SK-N-SH (cell line): ENCODE results near the gene CHD6. TPM values are rescaled to one million over a fixed set of nuclear protein-coding genes. Genes with fewer than 3 reads are reported as not detected.

Experiments used
- CTCF ChIA-PET: fragments of 300-600, 350-600 bp; formaldehyde crosslinking; extraction: SDS; loops from one replicate; lab custom pipeline; 2021; lab: Yijun Ruan, JAX
- POLR2A ChIA-PET: fragments of 350-600 bp; sonication (Branson Sonifier 250); formaldehyde crosslinking; extraction: SDS; loops from one replicate; lab custom pipeline; 2020; ENCODE audit warnings: antibody characterized with exemption, inconsistent platforms; lab: Yijun Ruan, JAX
- DNase-seq: peaks from one replicate; pipeline ENCODE4 v3.0.0; 2012
- H2AFZ ChIP-seq: fragments of 200-600 bp; sonication (generic); 2 replicates; pipeline ENCODE4 v1.8.1; 2016; ENCODE audit warnings: antibody characterized with exemption, mild to moderate bottlenecking, low read depth
- H3F3A ChIP-seq: fragments of 200-600 bp; sonication (generic); replicated peaks from 2 replicates; pipeline ENCODE3; 2016; ENCODE audit warnings: antibody characterized with exemption, mild to moderate bottlenecking; ENCODE audit not compliant: insufficient read depth
- H3K27ac ChIP-seq, 2 experiments: fragments of 200-500 bp in 1 of 2; fragments of 200-600 bp in 1 of 2; sonication (Bioruptor generic) in 1 of 2; sonication (generic), shearing (Covaris generic) in 1 of 2; 2 replicates each; pipeline versions ENCODE4 v1.5.1 to v1.6.1; 2014 to 2016; ENCODE audit warnings: low read depth in 2 of 2, inconsistent platforms in 1 of 2, low read length in 1 of 2, mild to moderate bottlenecking in 1 of 2, mixed read lengths in 1 of 2
- H3K27me3 ChIP-seq: fragments of 200-600 bp; sonication (generic), shearing (Covaris generic); 2 replicates; pipeline ENCODE4 v1.6.1; 2016; ENCODE audit warnings: mixed run types; ENCODE audit not compliant: insufficient read depth
- H3K36me3 ChIP-seq, 2 experiments: fragments of 200-500 bp in 1 of 2; fragments of 200-600 bp in 1 of 2; sonication (Bioruptor generic) in 1 of 2; sonication (generic) in 1 of 2; replicated peaks in 1 of 2; 2 replicates each; pipeline versions ENCODE3 to v1.5.1; 2014 to 2016; ENCODE audit warnings: low read length in 1 of 2, mild to moderate bottlenecking in 1 of 2; ENCODE audit not compliant: insufficient read depth in 2 of 2, control insufficient read depth in 1 of 2
- H3K4me1 ChIP-seq, 2 experiments: fragments of 200-500 bp in 1 of 2; fragments of 200-600 bp in 1 of 2; sonication (Bioruptor generic) in 1 of 2; sonication (generic), shearing (Covaris generic) in 1 of 2; 2 replicates each; pipeline versions ENCODE4 v1.5.1 to v1.6.1; 2014 to 2016; ENCODE audit warnings: low read depth in 1 of 2, low read length in 1 of 2, mixed run types in 1 of 2; ENCODE audit not compliant: insufficient read depth in 2 of 2, control insufficient read depth in 1 of 2
- H3K4me2 ChIP-seq: fragments of 200-600 bp; sonication (generic), shearing (Covaris generic); 2 replicates; pipeline ENCODE4 v1.6.1; 2017; ENCODE audit warnings: mixed run types
- H3K4me3 ChIP-seq, 2 experiments: fragments of 200-500 bp in 1 of 2; fragments of 200-600 bp in 1 of 2; sonication (Bioruptor generic) in 1 of 2; sonication (generic), shearing (Covaris generic) in 1 of 2; 2 replicates each; pipeline versions ENCODE4 v1.5.1 to v1.8.1; 2014 to 2016; ENCODE audit warnings: low read depth in 2 of 2, inconsistent platforms in 1 of 2, low read length in 1 of 2, mild to moderate bottlenecking in 1 of 2, mixed read lengths in 1 of 2, moderate library complexity in 1 of 2
- H3K79me2 ChIP-seq: fragments of 200-600 bp; sonication (generic); 2 replicates; pipeline ENCODE4 v1.8.1; 2017; ENCODE audit warnings: mild to moderate bottlenecking; ENCODE audit not compliant: insufficient read depth
- H3K9ac ChIP-seq: fragments of 200-600 bp; sonication (generic); 2 replicates; pipeline ENCODE4 v1.6.1; 2017; ENCODE audit warnings: mixed run types
- H3K9me2 ChIP-seq: fragments of 200-600 bp; sonication (generic); 2 replicates; pipeline ENCODE4 v1.6.1; 2017; ENCODE audit warnings: mixed run types
- H3K9me3 ChIP-seq: fragments of 200-600 bp; sonication (generic); 2 replicates; pipeline ENCODE4 v1.6.1; 2017; ENCODE audit warnings: mixed run types, mild to moderate bottlenecking, moderate library complexity
- H4K20me1 ChIP-seq: fragments of 200-600 bp; sonication (generic); 2 replicates; pipeline ENCODE4 v1.6.1; 2017; ENCODE audit warnings: mild to moderate bottlenecking, mixed run types; ENCODE audit not compliant: insufficient read depth
- CHD2 ChIP-seq: fragments of 150-350 bp; IDR thresholded peaks from 2 replicates; pipeline ENCODE4 v1.6.1; 2018; ENCODE audit warnings: low read length; ENCODE audit not compliant: partially characterized antibody
- EZH2phosphoT487 ChIP-seq: fragments of 200-600 bp; sonication (generic); IDR thresholded peaks from 2 replicates; pipeline ENCODE4 v1.6.1; 2017; ENCODE audit warnings: low read depth, mixed run types, mild to moderate bottlenecking, antibody characterized with exemption, moderate library complexity, borderline replicate concordance
- FOSL2 ChIP-seq: IDR thresholded peaks from 2 replicates; pipeline ENCODE4 v1.4.0; 2012; ENCODE audit warnings: low read depth, mild to moderate bottlenecking, moderate library complexity, borderline replicate concordance
- FOXJ3 ChIP-seq: sonication (generic); formaldehyde crosslinking; IDR thresholded peaks from 2 replicates; pipeline ENCODE4 v1.5.1; 2020; ENCODE audit warnings: mild to moderate bottlenecking, missing genetic modification reagents
- FOXM1 ChIP-seq: IDR thresholded peaks from 2 replicates; pipeline ENCODE4 v1.4.0; 2012; ENCODE audit warnings: low read depth, mild to moderate bottlenecking
- MEF2A ChIP-seq: IDR thresholded peaks from 2 replicates; pipeline ENCODE4 v1.4.0; 2012; ENCODE audit warnings: low read depth, borderline replicate concordance
- NFIC ChIP-seq: IDR thresholded peaks from 2 replicates; pipeline ENCODE4 v1.4.0; 2012; ENCODE audit warnings: borderline replicate concordance
- RAD21 ChIP-seq: IDR thresholded peaks from 2 replicates; pipeline ENCODE4 v1.6.1; 2012; ENCODE audit warnings: mild to moderate bottlenecking, low read length
- RCOR1 ChIP-seq: fragments of 150-350 bp; IDR thresholded peaks from 2 replicates; pipeline ENCODE4 v1.6.1; 2017; ENCODE audit warnings: antibody characterized with exemption, low read length
- RFX5 ChIP-seq: IDR thresholded peaks from 2 replicates; pipeline ENCODE4 v1.6.1; 2012; ENCODE audit warnings: mild to moderate bottlenecking, improper control_type of control experiment, low read length
- SIN3A ChIP-seq: IDR thresholded peaks from 2 replicates; pipeline ENCODE4 v1.6.1; 2012; ENCODE audit warnings: low read depth, mild to moderate bottlenecking, low read length, moderate library complexity, borderline replicate concordance
- SMC3 ChIP-seq: IDR thresholded peaks from 2 replicates; pipeline ENCODE4 v1.6.1; 2012; ENCODE audit warnings: low read depth, low read length, improper control_type of control experiment
- TCF12 ChIP-seq: IDR thresholded peaks from 2 replicates; pipeline ENCODE4 v1.4.0; 2012
- YY1 ChIP-seq: IDR thresholded peaks from 2 replicates; pipeline ENCODE4 v1.4.0; 2012; ENCODE audit warnings: low read depth, mild to moderate bottlenecking
- WGBS: methylation state at CpG from one replicate; pipeline ENCODE4 v1.1.6; 2017; ENCODE audit warnings: low lambda C conversion rate; 5-methylcytosine and 5-hydroxymethylcytosine counted together
- polyA plus RNA-seq, 3 experiments: library from polyadenylated mRNA; depleted of rRNA; stranded (reverse); fragments of >200 nt; gene quantifications; 2 replicates each; pipeline ENCODE4 v1.2.3, GENCODE V29; 2012
- TF ChIP-seq, protein P1 (sequence below): IDR thresholded peaks from 2 replicates; pipeline ENCODE4 v1.4.0; 2012; ENCODE audit warnings: low read depth, borderline replicate concordance
- TF ChIP-seq, protein P2 (sequence below): IDR thresholded peaks from 2 replicates; pipeline ENCODE4; 2012

The CHD6 gene
- polyA plus RNA-seq, 1 of the 3 experiments (the other 2 are of a cell fraction), result 7.1 TPM

DNA sequence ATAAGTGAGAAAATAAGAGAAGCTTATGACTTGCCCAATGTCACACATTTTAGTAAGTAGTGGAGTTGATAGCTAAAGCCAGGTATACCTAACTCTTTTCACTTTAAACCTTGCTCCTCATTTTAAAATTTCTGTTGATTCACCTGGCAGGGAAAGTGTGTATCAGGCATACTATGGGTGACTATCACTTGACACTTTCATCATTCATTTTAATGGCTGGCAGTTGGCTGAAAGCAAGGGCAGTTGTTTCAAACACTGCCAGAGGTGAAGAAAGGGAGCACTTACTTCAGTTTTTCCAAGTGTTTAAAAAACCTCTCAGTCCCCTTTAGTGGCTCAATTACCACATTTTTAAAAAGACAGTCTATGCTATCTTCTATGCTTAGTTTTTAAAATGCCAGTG, 173.4 kb downstream of the CHD6 start:
- no peak for TF ChIP-seq RFX5
- TF ChIP-seq NFIC, result no peak
- TF ChIP-seq CHD2, result no peak
- TF ChIP-seq YY1, result no peak
- no peak for TF ChIP-seq RAD21
- no peak for TF ChIP-seq SIN3A
- H2AFZ ChIP-seq, result no peak overlapping the region
- H3K4me1 ChIP-seq, result no peaks in the 10 kb centered on the region
- DNase-seq, result no peak
- H3K79me2 ChIP-seq, result no peaks in the 10 kb centered on the region
- H3K27me3 ChIP-seq, result no peaks in the 10 kb centered on the region
- no peaks in the 10 kb centered on the region for H3F3A ChIP-seq
- ChIA-PET CTCF (no interaction called here), POLR2A (no interaction called here)
- no peaks in the 10 kb centered on the region for H3K9me2 ChIP-seq
- no peak overlapping the region for H3K4me3 ChIP-seq
- H3K9ac ChIP-seq, result no peak overlapping the region
- no peaks in the 10 kb centered on the region for H4K20me1 ChIP-seq
- no peak overlapping the region for H3K27ac ChIP-seq
- H3K36me3 ChIP-seq, result peaks cover 36 to 86% of the 10 kb centered on the region in 2 experiments
- H3K9me3 ChIP-seq, result no peaks in the 10 kb centered on the region
- no peak overlapping the region for H3K4me2 ChIP-seq

DNA sequence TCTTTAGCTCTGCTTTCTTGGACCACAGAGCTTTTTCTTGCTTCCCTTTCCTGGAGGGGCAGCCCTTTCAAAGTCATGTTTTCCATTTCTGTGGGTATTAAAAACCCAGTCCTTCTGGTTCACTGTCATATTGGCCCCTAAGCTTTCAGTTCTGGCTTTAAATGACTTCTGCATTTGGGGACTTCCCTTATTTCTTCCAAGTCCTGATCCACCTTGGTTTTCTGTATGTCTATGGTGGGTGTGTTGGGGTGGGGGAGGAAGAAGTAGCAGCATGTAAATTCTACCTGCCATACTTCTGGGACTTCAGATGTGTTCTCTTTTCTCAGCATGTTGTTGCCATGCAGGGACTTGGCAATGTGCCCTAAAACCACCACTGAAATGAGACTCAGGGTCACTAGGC, 174.5 kb downstream of the CHD6 start:
- no peak overlapping the region for H3K4me3 ChIP-seq
- H3K27ac ChIP-seq, result no peak overlapping the region
- POLR2A ChIA-PET, result no interaction called here
- no peak for DNase-seq
- H3K9me3 ChIP-seq, result no peaks in the 10 kb centered on the region
- no peak overlapping the region for H3K4me2 ChIP-seq
- no peak overlapping the region for H3K9ac ChIP-seq
- no peaks in the 10 kb centered on the region for H3K27me3 ChIP-seq
- H3K36me3 ChIP-seq, result peaks cover 42 to 86% of the 10 kb centered on the region in 2 experiments
- no peaks in the 10 kb centered on the region for H3F3A ChIP-seq
- H3K9me2 ChIP-seq, result no peaks in the 10 kb centered on the region
- no peaks in the 10 kb centered on the region for H3K4me1 ChIP-seq
- no peaks in the 10 kb centered on the region for H3K79me2 ChIP-seq
- TF ChIP-seq SIN3A (no peak), YY1 (no peak), RCOR1 (no peak), FOXM1 (no peak), EZH2phosphoT487 (no peak)
- TF ChIP-seq, protein P1, sequence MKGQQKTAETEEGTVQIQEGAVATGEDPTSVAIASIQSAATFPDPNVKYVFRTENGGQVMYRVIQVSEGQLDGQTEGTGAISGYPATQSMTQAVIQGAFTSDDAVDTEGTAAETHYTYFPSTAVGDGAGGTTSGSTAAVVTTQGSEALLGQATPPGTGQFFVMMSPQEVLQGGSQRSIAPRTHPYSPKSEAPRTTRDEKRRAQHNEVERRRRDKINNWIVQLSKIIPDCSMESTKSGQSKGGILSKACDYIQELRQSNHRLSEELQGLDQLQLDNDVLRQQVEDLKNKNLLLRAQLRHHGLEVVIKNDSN, result no peak
- CTCF ChIA-PET, result no interaction called here
- H4K20me1 ChIP-seq, result no peaks in the 10 kb centered on the region
- H2AFZ ChIP-seq, result no peak overlapping the region

DNA sequence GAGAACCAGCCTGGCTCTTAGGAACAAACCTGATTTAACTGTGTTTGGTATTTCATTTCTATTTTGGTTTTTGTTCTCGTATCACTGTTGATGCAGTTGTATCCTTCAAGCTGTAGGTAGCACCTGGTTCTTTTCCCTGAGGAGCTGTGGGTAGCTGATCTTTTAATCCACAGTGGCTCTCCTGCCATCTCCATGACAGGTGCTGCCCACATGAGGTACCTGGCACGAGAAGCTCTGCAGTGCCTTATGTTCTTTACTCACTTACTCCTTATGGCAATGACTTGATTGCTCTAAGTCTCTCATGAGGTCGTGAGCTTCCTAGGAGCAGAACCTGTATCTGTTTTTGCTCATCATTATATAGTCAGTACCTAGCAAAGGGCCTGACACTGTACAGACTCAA, 177.3 kb downstream of the CHD6 start:
- TF ChIP-seq FOSL2 (no peak), MEF2A (no peak), TCF12 (no peak), FOXM1 (no peak), SMC3 (no peak), FOXJ3 (no peak), RCOR1 (no peak)
- TF ChIP-seq, protein P2, sequence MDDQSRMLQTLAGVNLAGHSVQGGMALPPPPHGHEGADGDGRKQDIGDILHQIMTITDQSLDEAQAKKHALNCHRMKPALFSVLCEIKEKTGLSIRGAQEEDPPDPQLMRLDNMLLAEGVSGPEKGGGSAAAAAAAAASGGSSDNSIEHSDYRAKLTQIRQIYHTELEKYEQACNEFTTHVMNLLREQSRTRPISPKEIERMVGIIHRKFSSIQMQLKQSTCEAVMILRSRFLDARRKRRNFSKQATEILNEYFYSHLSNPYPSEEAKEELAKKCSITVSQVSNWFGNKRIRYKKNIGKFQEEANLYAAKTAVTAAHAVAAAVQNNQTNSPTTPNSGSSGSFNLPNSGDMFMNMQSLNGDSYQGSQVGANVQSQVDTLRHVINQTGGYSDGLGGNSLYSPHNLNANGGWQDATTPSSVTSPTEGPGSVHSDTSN, result no peak
- no peaks in the 10 kb centered on the region for H3K79me2 ChIP-seq
- no peaks in the 10 kb centered on the region for H3K4me1 ChIP-seq
- peaks cover 42 to 81% of the 10 kb centered on the region in 2 experiments for H3K36me3 ChIP-seq
- DNase-seq, result no peak
- no peaks in the 10 kb centered on the region for H4K20me1 ChIP-seq
- ChIA-PET POLR2A (no interaction called here), CTCF (interaction anchor here (1.4 kb wide), 1 partner anchor 9 kb away, joined by 4 read pairs; no protein-coding TSS in a partner anchor)
- H3K27ac ChIP-seq, result no peak overlapping the region
- no peaks in the 10 kb centered on the region for H3K9me3 ChIP-seq
- H3K4me2 ChIP-seq, result no peak overlapping the region
- WGBS, result 76% methylated on average over 3 of the region's 3 CpGs
- no peak overlapping the region for H3K4me3 ChIP-seq
- no peaks in the 10 kb centered on the region for H3K27me3 ChIP-seq
- no peak overlapping the region for H3K9ac ChIP-seq
- no peaks in the 10 kb centered on the region for H3F3A ChIP-seq
- H2AFZ ChIP-seq, result no peak overlapping the region
- H3K9me2 ChIP-seq, result no peaks in the 10 kb centered on the region
